H1 (cell line): ENCODE measurements around the gene C20orf173. TPM values are rescaled to one million over a fixed set of nuclear protein-coding genes. Genes with fewer than 3 reads are reported as not detected.

Experiments
- CHD2 ChIP-seq: IDR thresholded peaks from 2 replicates; pipeline ENCODE4 v1.6.1; 2012; ENCODE audit warnings: low read length, improper control_type of control experiment
- CREB1 ChIP-seq: IDR thresholded peaks from 2 replicates; pipeline ENCODE4 v1.6.1; 2012; ENCODE audit warnings: inconsistent platforms
- CTBP2 ChIP-seq: IDR thresholded peaks from 2 replicates; pipeline ENCODE4 v1.7.0; 2011; ENCODE audit warnings: borderline replicate concordance, mild to moderate bottlenecking, moderate library complexity, mixed read lengths, low read length; ENCODE audit not compliant: insufficient read depth, insufficient read length
- EGR1 ChIP-seq: IDR thresholded peaks from 2 replicates; pipeline ENCODE4 v1.6.1; 2011; ENCODE audit warnings: low read depth, low read length, borderline replicate concordance
- EP300 ChIP-seq, 2 experiments: IDR thresholded peaks; 1 replicate in 1 of 2; 2 replicates in 1 of 2; pipeline ENCODE4 v1.6.1; 2011 to 2012; ENCODE audit warnings: low read depth in 2 of 2, low read length in 2 of 2, mild to moderate bottlenecking in 2 of 2, borderline replicate concordance in 1 of 2, inconsistent platforms in 1 of 2, moderate library complexity in 1 of 2
- EZH2 ChIP-seq: fragments of 200-600 bp; sonication (generic); IDR thresholded peaks from 2 replicates; pipeline ENCODE4 v1.7.1; 2012; ENCODE audit warnings: low read depth, mild to moderate bottlenecking, moderate library complexity, low read length, inconsistent platforms; ENCODE audit not compliant: severe bottlenecking
- GABPA ChIP-seq: IDR thresholded peaks from 2 replicates; pipeline ENCODE4 v1.6.1; 2011; ENCODE audit warnings: mild to moderate bottlenecking, low read length, moderate library complexity, borderline replicate concordance; ENCODE audit not compliant: insufficient read depth
- JUND ChIP-seq: IDR thresholded peaks from 2 replicates; pipeline ENCODE4 v1.6.1; 2011; ENCODE audit warnings: mild to moderate bottlenecking, improper control_type of control experiment, low read length
- RXRA ChIP-seq: IDR thresholded peaks from 2 replicates; pipeline ENCODE4 v1.6.1; 2011; ENCODE audit warnings: low read depth, mild to moderate bottlenecking, low read length, moderate library complexity; ENCODE audit not compliant: insufficient read depth
- polyA plus RNA-seq, 7 experiments: library from polyadenylated mRNA; depleted of rRNA in 3 of 7; stranded (reverse) in 5 of 7; unstranded in 2 of 7; fragments of >200 nt in 5 of 7; fragments of 200-250 nt in 2 of 7; gene quantifications; 1 replicate in 5 of 7; 2 replicates in 1 of 7; 4 replicates in 1 of 7; pipeline versions ENCODE4 v1.2.1 to v1.2.3, GENCODE V29; 2011 to 2013; ENCODE audit warnings: missing spikeins in 2 of 7, mixed read lengths in 2 of 7
- total RNA-seq: library from RNA; stranded (reverse); fragmentation: NEBNext Ultra II Directional; extraction: Animal tissue kit (Norgen Biotek cat#: 25700); gene quantifications from 2 replicates; pipeline ENCODE4 v1.2.1, GENCODE V29; 2021
- TF ChIP-seq, protein P1 (sequence below): IDR thresholded peaks from 2 replicates; pipeline ENCODE4 v1.6.1; 2012; ENCODE audit warnings: inconsistent platforms
- TF ChIP-seq, protein P2 (sequence below), 3 experiments: IDR thresholded peaks; 1 replicate in 2 of 3; 2 replicates in 1 of 3; pipeline versions ENCODE4 v1.5.1 to v1.6.1; 2011; ENCODE audit warnings: low read length in 3 of 3, mild to moderate bottlenecking in 3 of 3, inconsistent platforms in 2 of 3, low read depth in 1 of 3, moderate library complexity in 1 of 3; ENCODE audit not compliant: insufficient read depth in 1 of 3; ENCODE audit errors: control extremely low read depth in 1 of 3

C20orf173 gene
- total and polyA plus RNA-seq, 2 of the 8 experiments (the other 6 are each of a cell fraction or from before 2014, with no cell fraction given), result not detected

DNA sequence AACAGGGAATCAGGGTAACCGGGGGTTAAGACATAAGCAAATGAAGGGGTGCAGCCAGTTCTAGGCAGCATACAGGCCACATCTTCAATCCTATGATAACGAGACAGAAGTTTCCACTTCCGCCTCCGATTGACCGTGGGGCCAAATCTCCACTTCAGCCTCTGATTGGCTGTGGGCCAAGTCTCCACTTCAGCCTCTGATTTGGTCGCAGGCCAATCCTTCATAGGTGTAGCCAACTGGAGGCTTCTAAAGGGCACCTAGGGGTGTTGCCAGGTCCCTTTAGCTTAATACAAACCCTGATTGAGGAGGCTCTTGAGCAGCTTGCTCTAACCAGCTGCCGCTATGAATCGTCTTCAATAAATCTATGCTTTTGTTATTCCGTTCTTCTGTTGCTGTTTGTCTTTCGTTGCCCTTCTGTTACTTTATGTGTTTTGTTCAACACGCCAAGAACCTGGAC is 10.3 kb upstream of the C20orf173 start (continued):
- TF ChIP-seq EGR1 (no peak), RXRA (no peak), JUND (no peak), EZH2 (no peak), CHD2 (peak; percentile 90), GABPA (peak; percentile 21; the same call in 1 of the 2 replicates), CREB1 (no peak), EP300 (IDR thresholded peaks at IDR 0.05; ENCODE audit: borderline replicate concordance in 1 of 2, low read depth in 2 of 2, low read length in 2 of 2) (no peak), CTBP2 (no peak)
- TF ChIP-seq, protein P1, sequence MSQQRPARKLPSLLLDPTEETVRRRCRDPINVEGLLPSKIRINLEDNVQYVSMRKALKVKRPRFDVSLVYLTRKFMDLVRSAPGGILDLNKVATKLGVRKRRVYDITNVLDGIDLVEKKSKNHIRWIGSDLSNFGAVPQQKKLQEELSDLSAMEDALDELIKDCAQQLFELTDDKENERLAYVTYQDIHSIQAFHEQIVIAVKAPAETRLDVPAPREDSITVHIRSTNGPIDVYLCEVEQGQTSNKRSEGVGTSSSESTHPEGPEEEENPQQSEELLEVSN, result no peak
- TF ChIP-seq, protein P2, sequence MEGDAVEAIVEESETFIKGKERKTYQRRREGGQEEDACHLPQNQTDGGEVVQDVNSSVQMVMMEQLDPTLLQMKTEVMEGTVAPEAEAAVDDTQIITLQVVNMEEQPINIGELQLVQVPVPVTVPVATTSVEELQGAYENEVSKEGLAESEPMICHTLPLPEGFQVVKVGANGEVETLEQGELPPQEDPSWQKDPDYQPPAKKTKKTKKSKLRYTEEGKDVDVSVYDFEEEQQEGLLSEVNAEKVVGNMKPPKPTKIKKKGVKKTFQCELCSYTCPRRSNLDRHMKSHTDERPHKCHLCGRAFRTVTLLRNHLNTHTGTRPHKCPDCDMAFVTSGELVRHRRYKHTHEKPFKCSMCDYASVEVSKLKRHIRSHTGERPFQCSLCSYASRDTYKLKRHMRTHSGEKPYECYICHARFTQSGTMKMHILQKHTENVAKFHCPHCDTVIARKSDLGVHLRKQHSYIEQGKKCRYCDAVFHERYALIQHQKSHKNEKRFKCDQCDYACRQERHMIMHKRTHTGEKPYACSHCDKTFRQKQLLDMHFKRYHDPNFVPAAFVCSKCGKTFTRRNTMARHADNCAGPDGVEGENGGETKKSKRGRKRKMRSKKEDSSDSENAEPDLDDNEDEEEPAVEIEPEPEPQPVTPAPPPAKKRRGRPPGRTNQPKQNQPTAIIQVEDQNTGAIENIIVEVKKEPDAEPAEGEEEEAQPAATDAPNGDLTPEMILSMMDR (IDR thresholded peaks at IDR 0.05; ENCODE audit: control extremely low read depth in 1 of 3, insufficient read depth in 1 of 3, low read depth in 1 of 3, low read length in 3 of 3), result no peak
